GM18517 (cell line): Measurements from ENCODE around the gene DENND4B.

Experiments used
- ATAC-seq: cut with Tn5 transposase; IDR thresholded peaks from one replicate; pipeline ENCODE4 v1.9.1; 2021; ENCODE audit warnings: mild to moderate bottlenecking, moderate library complexity; ENCODE audit not compliant: unreplicated experiment

The DENND4B gene

DNA sequence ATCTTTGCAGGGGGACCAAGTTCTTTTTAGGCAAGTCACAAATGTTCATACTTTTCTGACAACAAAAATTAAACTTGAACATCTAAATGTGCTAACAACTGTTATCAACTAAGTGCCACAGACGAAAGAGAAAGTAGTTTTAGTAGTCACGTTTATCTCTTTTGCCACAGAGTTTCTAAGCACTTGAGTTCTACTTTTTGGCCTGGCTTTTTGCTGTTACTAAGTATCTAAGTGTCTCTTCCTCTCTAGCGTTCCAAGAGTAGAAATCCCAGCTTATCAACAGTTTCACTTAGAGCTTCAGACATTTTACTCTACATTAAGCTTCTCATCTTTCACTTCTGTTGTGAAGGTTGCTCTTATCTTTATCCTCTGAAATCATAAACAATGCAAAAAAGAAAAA is 58.0 kb downstream of the DENND4B start:
- no peak for ATAC-seq

DNA sequence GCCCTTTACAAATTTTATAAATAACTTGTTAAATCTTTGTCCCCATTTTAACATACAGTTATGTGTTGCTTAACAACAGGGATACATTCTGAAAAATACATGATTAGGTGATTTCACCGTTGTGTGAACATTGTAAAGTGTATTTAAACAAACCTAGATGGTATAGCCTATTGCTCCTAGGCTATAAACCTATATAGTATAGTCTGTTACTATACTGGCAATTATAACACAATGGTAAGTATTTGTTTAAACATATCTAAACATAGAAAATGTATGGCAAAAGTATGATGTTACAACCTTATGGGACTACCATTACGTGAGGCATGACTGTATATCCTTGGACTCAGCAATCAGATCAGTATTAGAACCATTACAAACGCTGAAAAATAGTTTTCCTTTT is 60.4 kb downstream of the DENND4B start:
- ATAC-seq: no peak

- no peak for ATAC-seq
Measured at GRCh38 chr1:153883223-153883622, 63.3 kb downstream of the DENND4B start.

- no peak for ATAC-seq
Measured at GRCh38 chr1:153882296-153882912, 64.1 kb downstream of the DENND4B start.

DNA sequence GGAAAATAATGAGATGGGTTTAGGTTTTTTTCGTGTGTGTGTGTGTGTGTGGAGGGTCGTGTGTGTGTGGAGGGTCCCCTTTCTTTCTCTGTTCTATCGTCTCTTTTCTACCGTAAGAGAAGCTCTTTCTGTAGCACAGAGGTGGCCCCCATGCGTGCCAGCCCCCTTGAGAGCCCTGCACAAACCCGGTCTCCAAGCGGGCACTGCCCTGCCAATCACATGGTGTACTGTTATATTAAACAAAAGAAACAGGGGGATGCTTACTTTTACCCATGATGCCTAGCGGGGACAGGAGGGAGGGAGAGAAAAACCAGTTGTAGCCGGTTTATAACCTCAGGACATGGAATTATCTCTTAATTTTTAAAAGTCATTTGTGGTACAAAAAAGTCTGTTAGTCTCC is 64.8 kb downstream of the DENND4B start:
- no peak for ATAC-seq

GRCh38 chr1:153880962-153881361 is 65.6 kb downstream of the DENND4B start:
- ATAC-seq: no peak

DNA sequence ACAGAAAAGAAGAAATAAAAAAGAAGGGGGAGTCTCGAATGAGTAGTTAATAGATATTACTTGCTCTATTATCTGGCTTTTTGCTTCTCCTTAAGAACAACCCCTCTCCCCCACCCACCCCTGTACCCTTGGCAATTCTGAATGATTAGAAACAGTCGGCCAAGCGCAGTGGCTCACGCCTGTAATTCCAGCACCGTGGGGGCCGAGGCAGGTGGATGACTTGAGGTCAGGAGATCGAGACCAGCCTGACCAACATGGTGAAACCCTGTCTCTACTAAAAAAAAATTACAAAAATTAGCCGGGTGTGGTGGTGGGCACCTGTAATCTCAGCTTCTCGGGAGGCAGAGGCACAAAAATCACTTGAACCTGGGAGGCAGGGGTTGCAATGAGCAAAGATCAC is 66.5 kb downstream of the DENND4B start:
- no peak for ATAC-seq
